Calu3 (cell line): ENCODE measurements around the gene TMEM238. TPM values are rescaled to one million over a fixed set of nuclear protein-coding genes. Genes with fewer than 3 reads are reported as not detected.
"Not testable (repeated sequence)": the region's sequence is repeated elsewhere in the genome, so short reads cannot be mapped to it uniquely, and the experiment has no call there.

Experiments used
- BruUV-seq: library from RNA; stranded (reverse); fragments of 400-500 nt; replicated peaks from 2 replicates; lab custom pipeline; 2021; lab: Mats Ljungman, UMichigan
- CTCF ChIA-PET: fragments of 300-600 bp; sonication (Branson Sonifier 250); formaldehyde crosslinking; loops from one replicate; lab custom pipeline; 2022; ENCODE audit warnings: antibody characterized with exemption; lab: Charles Lee
- DNase-seq: peaks from one replicate; pipeline ENCODE4 v3.0.0; 2022
- H3K27ac Mint-ChIP-seq: one replicate; pipeline ENCODE4 v1.8.0; 2022; ENCODE audit warnings: mixed read lengths; ENCODE audit not compliant: unreplicated experiment
- H3K27me3 Mint-ChIP-seq: one replicate; pipeline ENCODE4 v1.8.0; 2022; ENCODE audit warnings: mixed read lengths; ENCODE audit not compliant: unreplicated experiment
- H3K36me3 Mint-ChIP-seq: one replicate; pipeline ENCODE4 v1.8.0; 2022; ENCODE audit warnings: mild to moderate bottlenecking, moderate library complexity, mixed read lengths; ENCODE audit not compliant: insufficient read depth, unreplicated experiment
- H3K4me1 Mint-ChIP-seq: one replicate; pipeline ENCODE4 v1.8.0; 2022; ENCODE audit warnings: mild to moderate bottlenecking, low read depth, mixed read lengths; ENCODE audit not compliant: unreplicated experiment
- H3K4me3 Mint-ChIP-seq: one replicate; pipeline ENCODE4 v1.8.0; 2022; ENCODE audit warnings: mild to moderate bottlenecking, low read depth, moderate library complexity, mixed read lengths; ENCODE audit not compliant: unreplicated experiment
- H3K9me3 Mint-ChIP-seq: one replicate; pipeline ENCODE4 v1.8.0; 2022; ENCODE audit warnings: low read depth, mixed read lengths; ENCODE audit not compliant: unreplicated experiment
- CTCF ChIP-seq: fragments of 200-600 bp; IDR thresholded peaks from one replicate; pipeline ENCODE4 v1.8.0; 2022; ENCODE audit warnings: antibody characterized with exemption; ENCODE audit not compliant: unreplicated experiment
- intact Hi-C: fragments of 100-400 bp; cut with micrococcal nuclease; formaldehyde crosslinking; loops from one replicate; pipeline ENCODE4 v1.10.0; 2022; ENCODE audit not compliant: unreplicated experiment
- total RNA-seq: library from RNA; stranded (reverse); gene quantifications from 2 replicates; pipeline ENCODE4 v1.2.3, GENCODE V29; 2022

TMEM238 gene
- total RNA-seq, 1 experiment from 2014 or later = 38.8 TPM

DNA sequence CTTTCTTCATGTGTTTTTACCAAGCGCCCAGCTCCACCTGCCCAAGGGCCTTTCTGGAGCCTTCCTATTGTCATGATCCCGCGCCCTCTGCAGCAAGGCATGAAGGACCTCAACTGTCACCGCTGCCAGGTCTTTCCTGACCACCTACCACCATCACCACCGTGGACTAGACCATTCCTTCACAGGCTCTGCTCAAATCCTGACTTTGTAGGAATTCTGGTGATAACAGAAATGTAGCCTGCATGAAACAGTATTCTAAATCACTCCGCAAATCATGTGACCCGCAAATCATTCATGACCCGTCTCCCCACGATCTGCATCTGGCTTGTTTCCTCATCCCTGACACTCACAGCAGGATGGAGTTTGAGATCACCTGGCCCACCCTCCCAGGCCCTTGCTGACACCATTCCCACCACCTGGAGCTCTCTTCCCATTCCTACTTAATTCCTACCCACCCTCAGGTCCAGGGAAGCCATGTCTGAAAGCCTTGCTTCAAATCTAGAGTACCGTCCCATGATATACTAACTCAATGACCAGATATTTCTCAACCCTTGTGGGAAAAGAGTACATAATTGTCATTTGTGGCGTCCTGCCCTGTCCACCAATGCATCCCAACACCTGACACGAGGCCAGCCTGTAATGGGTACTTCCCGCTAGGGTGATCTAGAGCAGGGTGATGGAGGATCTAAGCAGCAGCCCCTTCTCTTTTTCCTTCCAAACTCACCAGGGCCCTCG lies 22.2 kb upstream of the TMEM238 start:
- Mint-ChIP-seq H3K4me1 (peaks cover 17% of the 10 kb centered on the region), H3K9me3 (peaks cover 1% of the 10 kb centered on the region), H3K4me3 (peak overlapping the region; percentile 78), H3K36me3 (peaks cover 76% of the 10 kb centered on the region), H3K27ac (peak overlapping the region; percentile 96), H3K27me3 (peaks cover 18% of the 10 kb centered on the region)
- BruUV-seq = no TSS peak
- CTCF ChIA-PET = interaction anchor here (0.6 kb wide), 1 partner anchor 13 kb away, joined by 6 read pairs; no protein-coding TSS in a partner anchor
- no peak for DNase-seq
- TF ChIP-seq CTCF = no peak
- intact Hi-C loops = no loop called here

- BruUV-seq = no TSS peak
- peaks cover 11% of the 10 kb centered on the region for H3K27me3 Mint-ChIP-seq
- intact Hi-C loops = no loop called here
- H3K9me3 Mint-ChIP-seq = no peaks in the 10 kb centered on the region
- peak overlapping the region; percentile 78 for H3K4me3 Mint-ChIP-seq
- TF ChIP-seq CTCF = no peak
- H3K4me1 Mint-ChIP-seq = peaks cover 17% of the 10 kb centered on the region
- peaks cover 79% of the 10 kb centered on the region for H3K36me3 Mint-ChIP-seq
- H3K27ac Mint-ChIP-seq = peak overlapping the region; percentile 96
- no peak for DNase-seq
- CTCF ChIA-PET = interaction anchor here (0.6 kb wide), 1 partner anchor 29 kb away, joined by 5 read pairs; the partner anchor contains the start of gene TMEM190
These were observed 21.5 kb upstream of the TMEM238 start for GRCh38 chr19:55405638-55406037.

GRCh38 chr19:55402509-55402908 lies 18.4 kb upstream of the TMEM238 start:
- CTCF ChIA-PET = no interaction called here
- H3K4me1 Mint-ChIP-seq = peaks cover 17% of the 10 kb centered on the region
- no peak overlapping the region for H3K27ac Mint-ChIP-seq
- intact Hi-C loops = no loop called here
- BruUV-seq = no TSS peak
- H3K4me3 Mint-ChIP-seq = no peak overlapping the region
- DNase-seq = no peak
- H3K27me3 Mint-ChIP-seq = no peaks in the 10 kb centered on the region
- H3K36me3 Mint-ChIP-seq = peaks cover 84% of the 10 kb centered on the region
- no peak for TF ChIP-seq CTCF
- H3K9me3 Mint-ChIP-seq = no peaks in the 10 kb centered on the region

GRCh38 chr19:55401390-55401789 lies 17.3 kb upstream of the TMEM238 start:
- H3K36me3 Mint-ChIP-seq = peaks cover 77% of the 10 kb centered on the region
- BruUV-seq, intact Hi-C loops: not testable (repeated sequence)

More at GRCh38 chr19:55401390-55401789, 17.3 kb upstream of the TMEM238 start:
- DNase-seq, H3K9me3 Mint-ChIP-seq, H3K27ac Mint-ChIP-seq, H3K4me3 Mint-ChIP-seq, CTCF ChIA-PET, H3K27me3 Mint-ChIP-seq: not testable (repeated sequence)
- peaks cover 12% of the 10 kb centered on the region for H3K4me1 Mint-ChIP-seq
